Measurements from ENCODE around the gene SMLR1.

DNA sequence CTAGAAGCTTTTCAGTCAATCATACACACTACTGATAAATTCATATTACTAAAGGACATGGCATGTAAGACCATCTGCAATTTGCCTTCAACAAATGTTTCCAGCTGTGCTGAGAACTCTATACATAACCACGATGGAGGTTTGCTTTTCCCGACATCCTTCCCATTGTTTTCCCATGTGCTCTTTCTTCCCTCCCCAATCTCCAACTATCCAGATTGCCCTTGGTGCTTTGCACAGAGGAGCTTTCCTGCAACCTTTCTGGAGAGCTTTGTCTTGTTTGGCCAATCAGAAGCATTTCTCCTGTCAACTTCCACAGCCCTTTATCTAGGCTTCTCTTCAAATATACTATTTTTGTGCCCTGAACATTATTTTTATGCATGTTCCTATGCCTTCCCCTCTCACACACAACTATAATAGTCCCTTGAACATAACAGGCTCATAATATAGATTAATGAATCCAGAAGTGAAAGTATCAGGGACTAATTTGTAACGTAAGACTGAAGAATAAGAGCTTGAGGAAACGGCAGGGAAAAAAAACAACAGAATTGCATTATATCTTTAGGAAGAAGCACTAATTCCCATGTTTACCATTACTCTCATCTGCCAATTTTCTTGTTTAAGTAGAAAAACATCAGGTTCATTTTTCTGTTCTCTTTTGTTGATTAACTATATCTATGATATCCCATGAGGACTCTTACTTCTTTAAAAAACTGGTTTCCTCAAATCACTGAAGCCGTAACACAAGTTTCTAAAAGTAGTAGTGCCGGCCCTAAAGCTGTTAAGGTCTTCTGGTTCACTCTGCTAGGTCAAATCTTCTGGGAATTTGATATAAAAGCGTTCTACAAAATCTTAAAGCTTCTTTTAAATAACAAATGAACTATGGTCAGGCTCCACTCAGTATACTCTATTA, 20.1 kb downstream of the SMLR1 start:
- TF ChIP-seq JUND (IDR thresholded peaks at IDR 0.05) (no peak), POLR2A (IDR thresholded peaks at IDR 0.05; ENCODE audit: borderline replicate concordance, extremely low read depth, insufficient read depth, insufficient read length) (no peak), TCF7L2 (IDR thresholded peaks at IDR 0.05; ENCODE audit: borderline replicate concordance, extremely low read depth, insufficient read depth, insufficient read length) (no peak), EZH2 (IDR thresholded peaks at IDR 0.05) (no peak), POLR2AphosphoS5 (IDR thresholded peaks at IDR 0.05; ENCODE audit: low read depth, low read length) (no peak), SIN3A (IDR thresholded peaks at IDR 0.05; ENCODE audit: low read depth) (no peak), EGR1 (IDR thresholded peaks at IDR 0.05; ENCODE audit: low read depth) (no peak)
- TF ChIP-seq, protein P1, sequence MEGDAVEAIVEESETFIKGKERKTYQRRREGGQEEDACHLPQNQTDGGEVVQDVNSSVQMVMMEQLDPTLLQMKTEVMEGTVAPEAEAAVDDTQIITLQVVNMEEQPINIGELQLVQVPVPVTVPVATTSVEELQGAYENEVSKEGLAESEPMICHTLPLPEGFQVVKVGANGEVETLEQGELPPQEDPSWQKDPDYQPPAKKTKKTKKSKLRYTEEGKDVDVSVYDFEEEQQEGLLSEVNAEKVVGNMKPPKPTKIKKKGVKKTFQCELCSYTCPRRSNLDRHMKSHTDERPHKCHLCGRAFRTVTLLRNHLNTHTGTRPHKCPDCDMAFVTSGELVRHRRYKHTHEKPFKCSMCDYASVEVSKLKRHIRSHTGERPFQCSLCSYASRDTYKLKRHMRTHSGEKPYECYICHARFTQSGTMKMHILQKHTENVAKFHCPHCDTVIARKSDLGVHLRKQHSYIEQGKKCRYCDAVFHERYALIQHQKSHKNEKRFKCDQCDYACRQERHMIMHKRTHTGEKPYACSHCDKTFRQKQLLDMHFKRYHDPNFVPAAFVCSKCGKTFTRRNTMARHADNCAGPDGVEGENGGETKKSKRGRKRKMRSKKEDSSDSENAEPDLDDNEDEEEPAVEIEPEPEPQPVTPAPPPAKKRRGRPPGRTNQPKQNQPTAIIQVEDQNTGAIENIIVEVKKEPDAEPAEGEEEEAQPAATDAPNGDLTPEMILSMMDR (IDR thresholded peaks at IDR 0.05 in 2 of 3, conservative IDR thresholded peaks at IDR 0.05 in 1 of 3; ENCODE audit: borderline replicate concordance in 1 of 3, insufficient read depth in 1 of 3, low read depth in 2 of 3, low read length in 2 of 3) = no peak
- TF ChIP-seq, protein P2, sequence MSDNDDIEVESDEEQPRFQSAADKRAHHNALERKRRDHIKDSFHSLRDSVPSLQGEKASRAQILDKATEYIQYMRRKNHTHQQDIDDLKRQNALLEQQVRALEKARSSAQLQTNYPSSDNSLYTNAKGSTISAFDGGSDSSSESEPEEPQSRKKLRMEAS (IDR thresholded peaks at IDR 0.05) = no peak
- TF ChIP-seq, protein P3, sequence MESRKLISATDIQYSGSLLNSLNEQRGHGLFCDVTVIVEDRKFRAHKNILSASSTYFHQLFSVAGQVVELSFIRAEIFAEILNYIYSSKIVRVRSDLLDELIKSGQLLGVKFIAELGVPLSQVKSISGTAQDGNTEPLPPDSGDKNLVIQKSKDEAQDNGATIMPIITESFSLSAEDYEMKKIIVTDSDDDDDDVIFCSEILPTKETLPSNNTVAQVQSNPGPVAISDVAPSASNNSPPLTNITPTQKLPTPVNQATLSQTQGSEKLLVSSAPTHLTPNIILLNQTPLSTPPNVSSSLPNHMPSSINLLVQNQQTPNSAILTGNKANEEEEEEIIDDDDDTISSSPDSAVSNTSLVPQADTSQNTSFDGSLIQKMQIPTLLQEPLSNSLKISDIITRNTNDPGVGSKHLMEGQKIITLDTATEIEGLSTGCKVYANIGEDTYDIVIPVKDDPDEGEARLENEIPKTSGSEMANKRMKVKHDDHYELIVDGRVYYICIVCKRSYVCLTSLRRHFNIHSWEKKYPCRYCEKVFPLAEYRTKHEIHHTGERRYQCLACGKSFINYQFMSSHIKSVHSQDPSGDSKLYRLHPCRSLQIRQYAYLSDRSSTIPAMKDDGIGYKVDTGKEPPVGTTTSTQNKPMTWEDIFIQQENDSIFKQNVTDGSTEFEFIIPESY (IDR thresholded peaks at IDR 0.05; ENCODE audit: extremely low read depth, insufficient replicate concordance, low read length) = no peak

Data from HCT116 (cell line).